ENCODE measurements around the gene EMC8. TPM values are rescaled to one million over a fixed set of nuclear protein-coding genes. Genes with fewer than 3 reads are reported as not detected.

EMC8 gene
- total RNA-seq, 2 donors from 2014 or later: 18.8 to 40.7 TPM

DNA sequence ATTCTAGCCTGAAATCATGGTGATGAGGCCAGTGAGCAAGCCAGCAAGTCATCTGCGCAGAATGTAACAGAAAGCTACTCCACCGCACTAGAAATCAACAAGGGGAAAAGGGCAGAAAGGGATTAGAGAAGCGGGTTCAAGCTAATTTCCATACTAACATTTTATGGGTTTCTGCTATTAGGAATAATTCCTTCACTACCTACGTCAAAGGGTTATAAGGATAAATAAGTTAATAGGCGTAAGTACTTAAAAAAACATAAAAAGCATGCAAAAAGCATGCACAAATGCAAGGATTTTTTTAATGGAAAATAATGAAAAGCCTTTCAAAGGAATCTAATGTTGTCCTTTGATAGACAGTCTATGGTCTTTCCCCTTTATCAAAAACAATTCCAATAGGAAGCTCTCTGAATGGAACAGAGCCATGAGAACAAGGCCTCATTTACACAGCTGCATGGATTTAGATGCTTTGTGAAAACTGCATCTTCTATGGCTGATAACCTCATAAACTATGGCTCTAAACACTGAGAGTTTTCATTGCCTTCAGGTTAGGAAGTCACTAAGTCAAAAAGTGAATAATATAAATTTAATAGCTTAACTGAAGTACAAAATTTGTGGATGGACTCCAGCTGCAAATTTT lies 5.6 kb downstream of the EMC8 start:
- TF ChIP-seq, protein P1, sequence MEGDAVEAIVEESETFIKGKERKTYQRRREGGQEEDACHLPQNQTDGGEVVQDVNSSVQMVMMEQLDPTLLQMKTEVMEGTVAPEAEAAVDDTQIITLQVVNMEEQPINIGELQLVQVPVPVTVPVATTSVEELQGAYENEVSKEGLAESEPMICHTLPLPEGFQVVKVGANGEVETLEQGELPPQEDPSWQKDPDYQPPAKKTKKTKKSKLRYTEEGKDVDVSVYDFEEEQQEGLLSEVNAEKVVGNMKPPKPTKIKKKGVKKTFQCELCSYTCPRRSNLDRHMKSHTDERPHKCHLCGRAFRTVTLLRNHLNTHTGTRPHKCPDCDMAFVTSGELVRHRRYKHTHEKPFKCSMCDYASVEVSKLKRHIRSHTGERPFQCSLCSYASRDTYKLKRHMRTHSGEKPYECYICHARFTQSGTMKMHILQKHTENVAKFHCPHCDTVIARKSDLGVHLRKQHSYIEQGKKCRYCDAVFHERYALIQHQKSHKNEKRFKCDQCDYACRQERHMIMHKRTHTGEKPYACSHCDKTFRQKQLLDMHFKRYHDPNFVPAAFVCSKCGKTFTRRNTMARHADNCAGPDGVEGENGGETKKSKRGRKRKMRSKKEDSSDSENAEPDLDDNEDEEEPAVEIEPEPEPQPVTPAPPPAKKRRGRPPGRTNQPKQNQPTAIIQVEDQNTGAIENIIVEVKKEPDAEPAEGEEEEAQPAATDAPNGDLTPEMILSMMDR (IDR thresholded peaks at IDR 0.05): no peak
- peaks cover 0 to 30% of the 10 kb centered on the region in 2 donors for H3K4me1 ChIP-seq
- no peaks in the 10 kb centered on the region for H3K27me3 ChIP-seq
- H3K36me3 ChIP-seq: peaks cover 23% of the 10 kb centered on the region
- H3K4me3 ChIP-seq: no peak overlapping the region
- H3K27ac ChIP-seq: no peak overlapping the region
- H3K9me3 ChIP-seq: no peaks in the 10 kb centered on the region
- no peak for DNase-seq (ENCODE audit: low spot score)

DNA sequence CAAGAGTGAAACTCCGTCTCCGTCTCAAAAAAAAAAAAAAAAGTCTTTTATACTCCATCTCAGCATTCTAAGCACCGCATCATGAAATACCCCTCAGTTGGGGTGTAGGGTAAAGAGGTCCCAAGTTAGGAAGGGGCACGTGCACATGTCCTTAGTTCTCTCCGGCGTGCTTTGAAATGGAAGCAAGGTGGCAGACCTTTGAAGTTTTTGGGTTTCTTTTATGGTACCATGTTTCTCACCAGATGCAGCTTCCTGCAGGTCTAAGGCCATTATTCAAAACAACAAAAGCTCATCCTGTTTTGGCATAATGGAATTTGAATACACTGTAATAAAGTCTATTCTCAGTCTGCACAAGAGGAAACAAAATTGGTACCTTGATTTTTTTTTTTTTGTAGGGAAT lies 9.6 kb downstream of the EMC8 start:
- TF ChIP-seq, protein P1 (IDR thresholded peaks at IDR 0.05): no peak
- peaks cover 36% of the 10 kb centered on the region for H3K36me3 ChIP-seq

DNA sequence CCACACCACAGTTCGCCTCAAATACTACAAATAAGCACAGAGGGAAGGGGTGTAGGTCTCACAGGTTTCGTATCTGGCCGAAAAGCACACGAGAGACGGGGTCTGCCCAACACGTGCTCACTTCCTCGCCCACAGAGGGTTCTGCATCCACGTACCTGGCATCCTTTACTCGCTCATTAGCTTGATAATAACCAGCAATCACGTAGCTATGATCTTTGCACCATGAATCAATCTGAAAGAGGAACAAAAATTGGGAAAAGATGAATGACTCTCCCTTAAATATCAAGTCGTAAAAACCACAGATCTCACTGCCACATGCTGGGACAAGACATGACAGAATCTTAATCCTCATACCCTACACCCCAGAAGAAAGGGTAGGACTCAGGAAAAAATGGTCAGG lies 10.5 kb downstream of the EMC8 start:
- H3K27me3 ChIP-seq: no peaks in the 10 kb centered on the region
- H3K9me3 ChIP-seq: no peaks in the 10 kb centered on the region
- DNase-seq (ENCODE audit: low spot score): no peak
- H3K4me3 ChIP-seq: no peak overlapping the region
- TF ChIP-seq, protein P1 (IDR thresholded peaks at IDR 0.05): no peak
- no peak overlapping the region for H3K27ac ChIP-seq
- peaks cover 31% of the 10 kb centered on the region for H3K36me3 ChIP-seq
- peaks cover 0 to 11% of the 10 kb centered on the region in 2 donors for H3K4me1 ChIP-seq

More for the DNA sequence above, 9.6 kb downstream of the EMC8 start:
- Histone ChIP-seq H3K27me3 (no peaks in the 10 kb centered on the region), H3K4me3 (no peak overlapping the region), H3K4me1 (peaks cover 0 to 11% of the 10 kb centered on the region in 2 donors), H3K9me3 (no peaks in the 10 kb centered on the region), H3K27ac (no peak overlapping the region)
- no peak for DNase-seq (ENCODE audit: low spot score)

DNA sequence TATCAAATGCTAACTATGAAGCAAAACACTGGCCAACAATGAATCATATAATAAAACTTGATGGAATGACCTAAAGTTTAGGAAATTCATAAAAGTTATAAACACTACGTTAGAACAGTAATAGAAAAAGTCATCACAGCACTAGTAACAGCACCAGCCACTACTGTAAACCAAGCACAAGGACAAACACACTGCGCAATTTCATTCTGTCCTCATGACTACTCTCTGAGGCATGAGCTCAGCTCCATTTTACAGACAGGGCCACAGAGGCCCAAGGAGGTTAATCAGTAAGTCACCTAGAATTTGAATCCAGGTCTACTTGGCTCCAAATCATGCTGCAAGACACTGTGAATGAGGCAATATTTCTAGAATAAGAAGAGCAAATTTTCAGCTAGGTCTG lies 13.4 kb downstream of the EMC8 start:
- H3K4me1 ChIP-seq: peaks cover 0 to 21% of the 10 kb centered on the region in 2 donors

DNA sequence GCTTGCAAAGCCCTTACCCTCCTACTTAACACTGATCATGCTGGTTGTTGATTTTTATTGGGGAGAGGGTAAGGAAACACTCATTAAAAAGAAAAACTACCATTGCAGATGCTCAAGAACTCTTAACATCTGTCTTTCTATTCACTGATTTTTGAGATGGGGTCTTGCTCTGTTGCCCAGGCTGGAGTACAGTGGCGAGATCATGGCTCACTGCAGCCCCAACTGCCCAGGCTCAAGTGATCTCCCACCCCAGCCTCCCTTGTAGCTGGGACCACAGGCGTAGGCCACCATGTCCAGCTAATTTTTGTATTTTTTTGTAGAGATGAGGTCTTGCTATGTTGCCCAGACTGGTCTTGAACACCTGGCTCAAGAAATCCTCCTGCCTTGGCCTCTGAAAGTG lies 14.5 kb downstream of the EMC8 start:
- TF ChIP-seq, protein P1 (IDR thresholded peaks at IDR 0.05): no peak
- Histone ChIP-seq H3K4me3 (no peak overlapping the region), H3K9me3 (no peaks in the 10 kb centered on the region), H3K27me3 (no peaks in the 10 kb centered on the region), H3K27ac (no peak overlapping the region), H3K36me3 (peaks cover 41% of the 10 kb centered on the region), H3K4me1 (peaks cover 0 to 14% of the 10 kb centered on the region in 2 donors)
- no peak for DNase-seq (ENCODE audit: low spot score)

More for the DNA sequence above, 13.4 kb downstream of the EMC8 start:
- H3K27ac ChIP-seq: no peak overlapping the region
- TF ChIP-seq, protein P1 (IDR thresholded peaks at IDR 0.05): no peak
- H3K36me3 ChIP-seq: peaks cover 30% of the 10 kb centered on the region
- H3K27me3 ChIP-seq: no peaks in the 10 kb centered on the region
- DNase-seq (ENCODE audit: low spot score): no peak
- no peaks in the 10 kb centered on the region for H3K9me3 ChIP-seq
- no peak overlapping the region for H3K4me3 ChIP-seq

DNA sequence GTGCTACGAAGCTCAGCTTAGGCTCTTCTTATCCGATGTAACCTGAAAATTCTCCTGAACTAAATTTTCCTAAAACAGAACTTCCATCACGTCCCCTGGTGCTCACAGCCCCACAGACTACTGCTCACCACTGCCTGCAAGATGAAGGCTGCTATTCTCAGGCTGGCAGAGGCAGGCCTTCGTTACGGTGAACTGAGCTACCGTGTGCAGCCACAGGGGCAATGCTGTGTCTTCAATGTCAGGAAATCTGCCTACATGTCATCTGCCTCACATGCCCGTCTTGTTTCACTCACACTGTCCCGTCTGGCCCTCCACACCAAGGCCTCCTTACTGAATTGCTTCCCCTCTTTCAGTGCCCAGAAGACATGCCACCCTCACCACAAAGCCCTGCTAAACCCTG lies 15.9 kb downstream of the EMC8 start:
- DNase-seq (ENCODE audit: low spot score): no peak
- no peaks in the 10 kb centered on the region for H3K27me3 ChIP-seq
- H3K9me3 ChIP-seq: no peaks in the 10 kb centered on the region
- TF ChIP-seq, protein P1 (IDR thresholded peaks at IDR 0.05): no peak
- H3K27ac ChIP-seq: no peak overlapping the region
- no peak overlapping the region for H3K4me3 ChIP-seq
- H3K4me1 ChIP-seq: peaks cover 0 to 10% of the 10 kb centered on the region in 2 donors
- H3K36me3 ChIP-seq: peaks cover 52% of the 10 kb centered on the region
